ENCODE measurements around the gene VCAM1.

The VCAM1 gene

GRCh38 chr1:100724281-100724680 lies 4.7 kb downstream of the VCAM1 start:
- DNase-seq (ENCODE audit: low spot score) = no peak

- DNase-seq (ENCODE audit: low spot score) = no peak
Observed at GRCh38 chr1:100730130-100730529, 10.6 kb downstream of the VCAM1 start.

GRCh38 chr1:100731309-100731708 lies 11.8 kb downstream of the VCAM1 start:
- DNase-seq (ENCODE audit: low spot score) = no peak

- DNase-seq (ENCODE audit: low spot score) = no peak
Observed at GRCh38 chr1:100731758-100732157, 12.2 kb downstream of the VCAM1 start.

GRCh38 chr1:100734676-100735075 lies 15.1 kb downstream of the VCAM1 start:
- no peak for DNase-seq (ENCODE audit: low spot score)

- no peak for DNase-seq (ENCODE audit: low spot score)
Observed at GRCh38 chr1:100735244-100735643, 15.7 kb downstream of the VCAM1 start.

- DNase-seq (ENCODE audit: low spot score) = no peak
Observed at GRCh38 chr1:100736324-100736723, 16.8 kb downstream of the VCAM1 start.

- no peak for DNase-seq (ENCODE audit: low spot score)
Observed at GRCh38 chr1:100736746-100737145, 17.2 kb downstream of the VCAM1 start.

GRCh38 chr1:100746542-100746932 lies 27.0 kb downstream of the VCAM1 start:
- DNase-seq (ENCODE audit: low spot score) = no peak

GRCh38 chr1:100747771-100748170 lies 28.2 kb downstream of the VCAM1 start:
- no peak for DNase-seq (ENCODE audit: low spot score)

- no peak for DNase-seq (ENCODE audit: low spot score)
Observed at GRCh38 chr1:100750005-100750885, 30.7 kb downstream of the VCAM1 start.

- no peak for DNase-seq (ENCODE audit: low spot score)
Observed at GRCh38 chr1:100752791-100753190, 33.2 kb downstream of the VCAM1 start.

- DNase-seq (ENCODE audit: low spot score) = no peak
Observed at GRCh38 chr1:100757946-100758345, 38.4 kb downstream of the VCAM1 start.

GRCh38 chr1:100759188-100759587 lies 39.6 kb downstream of the VCAM1 start:
- DNase-seq (ENCODE audit: low spot score) = no peak

GRCh38 chr1:100760511-100760910 lies 41.0 kb downstream of the VCAM1 start:
- no peak for DNase-seq (ENCODE audit: low spot score)

- DNase-seq (ENCODE audit: low spot score) = no peak
Observed at GRCh38 chr1:100762461-100762860, 42.9 kb downstream of the VCAM1 start.

GRCh38 chr1:100767176-100767890 lies 47.8 kb downstream of the VCAM1 start:
- DNase-seq (ENCODE audit: low spot score) = no peak

GRCh38 chr1:100769323-100769722 lies 49.8 kb downstream of the VCAM1 start:
- no peak for DNase-seq (ENCODE audit: low spot score)

- no peak for DNase-seq (ENCODE audit: low spot score)
Observed at GRCh38 chr1:100769906-100770646, 50.5 kb downstream of the VCAM1 start.

GRCh38 chr1:100773444-100773843 lies 53.9 kb downstream of the VCAM1 start:
- DNase-seq (ENCODE audit: low spot score) = no peak

GRCh38 chr1:100774370-100774769 lies 54.8 kb downstream of the VCAM1 start:
- DNase-seq (ENCODE audit: low spot score) = no peak

GRCh38 chr1:100775483-100775882 lies 55.9 kb downstream of the VCAM1 start:
- peak; percentile 9 for DNase-seq (ENCODE audit: low spot score)

- DNase-seq (ENCODE audit: low spot score) = no peak
Observed at GRCh38 chr1:100778748-100779147, 59.2 kb downstream of the VCAM1 start.
